Measurements from ENCODE around the gene CCDC149. TPM values are rescaled to one million over a fixed set of nuclear protein-coding genes. Genes with fewer than 3 reads are reported as not detected.

Gene CCDC149
- total and polyA plus RNA-seq, 2 donors (not counting 3 experiments of a cell fraction or from before 2014, with no cell fraction given): 7.8 to 11.3 TPM

DNA sequence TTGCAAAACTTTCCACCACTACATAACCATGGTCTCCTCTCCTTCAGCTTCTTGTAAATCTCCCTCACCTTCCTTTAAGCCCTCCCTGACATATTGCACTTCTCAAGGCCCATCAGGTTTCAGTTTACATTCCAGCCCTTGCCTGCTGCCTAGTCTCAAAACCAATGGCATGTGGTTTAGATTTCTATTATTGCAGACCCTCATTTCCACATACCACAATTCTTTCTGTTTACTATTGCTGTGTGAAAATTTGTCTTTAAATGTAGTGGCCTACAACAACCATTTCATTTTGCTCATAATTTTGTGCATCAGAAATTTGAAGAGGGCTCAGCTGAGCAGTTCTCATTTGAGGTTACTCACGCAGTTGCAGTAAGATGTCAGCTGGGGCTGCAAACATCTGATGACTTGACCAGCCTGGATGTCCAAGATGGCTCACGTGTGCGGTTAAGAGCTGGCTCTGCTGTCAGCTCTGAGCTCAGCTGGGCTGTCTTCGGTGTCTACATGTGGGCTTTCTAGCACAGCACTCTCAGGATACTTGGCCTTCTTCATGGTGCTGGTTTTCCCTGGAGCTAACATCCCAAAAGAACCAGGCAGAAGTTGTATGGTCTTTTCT, 147.4 kb downstream of the CCDC149 start:
- Histone ChIP-seq H3K4me1 (ENCODE audit: control insufficient read depth, extremely low read depth, insufficient read depth, low read length) (no peaks in the 10 kb centered on the region), H3K79me2 (ENCODE audit: control insufficient read depth, insufficient read depth, low read length) (no peaks in the 10 kb centered on the region), H3K36me3 (ENCODE audit: control insufficient read depth in 2 of 2, extremely low read depth in 1 of 2, insufficient read depth in 2 of 2, low read length in 2 of 2) (no peaks in the 10 kb centered on the region), H3K27me3 (ENCODE audit: control insufficient read depth in 2 of 2, insufficient read depth in 2 of 2, low read length in 2 of 2) (no peaks in the 10 kb centered on the region), H4K20me1 (replicated peaks; ENCODE audit: control insufficient read depth, extremely low read depth, insufficient read depth, low read length) (no peaks in the 10 kb centered on the region), H2AFZ (ENCODE audit: low read depth, low read length) (no peak overlapping the region), H3K4me2 (ENCODE audit: insufficient read depth, low read length) (no peak overlapping the region), H3K4me3 (replicated peaks in 1 of 3; ENCODE audit: insufficient read depth in 1 of 3, low read depth in 1 of 3, low read length in 3 of 3) (no peak overlapping the region), H3K9me1 (replicated peaks; ENCODE audit: control insufficient read depth, extremely low read depth, insufficient read depth, low read length) (no peaks in the 10 kb centered on the region), H3K9ac (replicated peaks; ENCODE audit: extremely low read depth, insufficient read depth, low read length) (no peak overlapping the region), H3K27ac (ENCODE audit: insufficient read depth, low read depth, low read length) (no peak overlapping the region), H3K9me3 (replicated peaks; ENCODE audit: control insufficient read depth, insufficient read depth, low read length) (no peaks in the 10 kb centered on the region)
- no TSS peak for BruUV-seq (replicated peaks)
- DNase-seq (ENCODE audit: low read depth, low spot score): no peak
- TF ChIP-seq FOS (IDR thresholded peaks at IDR 0.05; ENCODE audit: borderline replicate concordance, insufficient read depth, low read length) (no peak), GATA2 (IDR thresholded peaks at IDR 0.05; ENCODE audit: insufficient read depth, insufficient read length, low read depth, low read length) (no peak), JUN (IDR thresholded peaks at IDR 0.05; ENCODE audit: borderline replicate concordance, insufficient read depth, insufficient read length, low read depth) (no peak), MYC (IDR thresholded peaks at IDR 0.05; ENCODE audit: low read depth, low read length) (no peak)
- TF ChIP-seq, protein P1, sequence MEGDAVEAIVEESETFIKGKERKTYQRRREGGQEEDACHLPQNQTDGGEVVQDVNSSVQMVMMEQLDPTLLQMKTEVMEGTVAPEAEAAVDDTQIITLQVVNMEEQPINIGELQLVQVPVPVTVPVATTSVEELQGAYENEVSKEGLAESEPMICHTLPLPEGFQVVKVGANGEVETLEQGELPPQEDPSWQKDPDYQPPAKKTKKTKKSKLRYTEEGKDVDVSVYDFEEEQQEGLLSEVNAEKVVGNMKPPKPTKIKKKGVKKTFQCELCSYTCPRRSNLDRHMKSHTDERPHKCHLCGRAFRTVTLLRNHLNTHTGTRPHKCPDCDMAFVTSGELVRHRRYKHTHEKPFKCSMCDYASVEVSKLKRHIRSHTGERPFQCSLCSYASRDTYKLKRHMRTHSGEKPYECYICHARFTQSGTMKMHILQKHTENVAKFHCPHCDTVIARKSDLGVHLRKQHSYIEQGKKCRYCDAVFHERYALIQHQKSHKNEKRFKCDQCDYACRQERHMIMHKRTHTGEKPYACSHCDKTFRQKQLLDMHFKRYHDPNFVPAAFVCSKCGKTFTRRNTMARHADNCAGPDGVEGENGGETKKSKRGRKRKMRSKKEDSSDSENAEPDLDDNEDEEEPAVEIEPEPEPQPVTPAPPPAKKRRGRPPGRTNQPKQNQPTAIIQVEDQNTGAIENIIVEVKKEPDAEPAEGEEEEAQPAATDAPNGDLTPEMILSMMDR (IDR thresholded peaks at IDR 0.05; ENCODE audit: extremely low read depth in 1 of 2, insufficient read depth in 1 of 2, low read depth in 1 of 2, low read length in 2 of 2): no peak
- TF ChIP-seq, protein P2, sequence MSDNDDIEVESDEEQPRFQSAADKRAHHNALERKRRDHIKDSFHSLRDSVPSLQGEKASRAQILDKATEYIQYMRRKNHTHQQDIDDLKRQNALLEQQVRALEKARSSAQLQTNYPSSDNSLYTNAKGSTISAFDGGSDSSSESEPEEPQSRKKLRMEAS (IDR thresholded peaks at IDR 0.05; ENCODE audit: insufficient read depth, insufficient read length): no peak
- ChIA-PET POLR2A (no interaction called here), CTCF (no interaction called here)
- FAIRE-seq: no peak
- intact Hi-C loops (cut with micrococcal nuclease): no loop called here
- dilution Hi-C loops (cut with MboI; ENCODE audit: extremely low pct_ligation_motif_present, low sequenced_read_pairs): no loop called here

Data from endothelial cell of umbilical vein (primary cell).